GM18873 (cell line): ENCODE measurements around the gene MUC5AC.

Experiments
- ATAC-seq: cut with Tn5 transposase; IDR thresholded peaks from one replicate; pipeline ENCODE4 v1.9.1; 2021; ENCODE audit warnings: mild to moderate bottlenecking, moderate library complexity, moderate number of reproducible peaks; ENCODE audit not compliant: unreplicated experiment, low FRiP score

The MUC5AC gene

GRCh38 chr11:1193326-1194230, 35.8 kb downstream of the MUC5AC start:
- no peak for ATAC-seq

GRCh38 chr11:1194231-1194976, 36.7 kb downstream of the MUC5AC start:
- no peak for ATAC-seq

- no peak for ATAC-seq
These were observed 37.4 kb downstream of the MUC5AC start for GRCh38 chr11:1194977-1195681.

- no peak for ATAC-seq
These were observed 38.1 kb downstream of the MUC5AC start for GRCh38 chr11:1195682-1196515.

- ATAC-seq, result no peak
These were observed 39.0 kb downstream of the MUC5AC start for GRCh38 chr11:1196516-1197391.

- ATAC-seq, result no peak
These were observed 39.7 kb downstream of the MUC5AC start for GRCh38 chr11:1197431-1197885.

- ATAC-seq, result no peak
These were observed 40.3 kb downstream of the MUC5AC start for GRCh38 chr11:1197886-1198560.

GRCh38 chr11:1198561-1199240, 40.9 kb downstream of the MUC5AC start:
- ATAC-seq, result no peak

GRCh38 chr11:1199241-1199750, 41.5 kb downstream of the MUC5AC start:
- ATAC-seq, result no peak

GRCh38 chr11:1199751-1200610, 42.2 kb downstream of the MUC5AC start:
- no peak for ATAC-seq

- no peak for ATAC-seq
These were observed 42.9 kb downstream of the MUC5AC start for GRCh38 chr11:1200611-1201191.

GRCh38 chr11:1201395-1202153, 43.8 kb downstream of the MUC5AC start:
- no peak for ATAC-seq

- no peak for ATAC-seq
These were observed 44.5 kb downstream of the MUC5AC start for GRCh38 chr11:1202154-1202775.

GRCh38 chr11:1202776-1203504, 45.2 kb downstream of the MUC5AC start:
- ATAC-seq, result no peak
